T-helper 2 cell treated with Interferon-gamma antibody and Interleukin-4, amounts not matched to agents 100 ng/mL and 5 ng/mL, for 36 hours (primary cell): ENCODE data around the gene OASL. TPM values are rescaled to one million over a fixed set of nuclear protein-coding genes. Genes with fewer than 3 reads are reported as not detected.

Experiments
- intact Hi-C: fragments of 100-400 bp; cut with micrococcal nuclease; formaldehyde crosslinking; loops from one replicate; pipeline ENCODE4 v1.15.1; 2023
- total RNA-seq: library from RNA; stranded (reverse); gene quantifications from 2 replicates; pipeline ENCODE4 v1.2.3, GENCODE V29; 2022

Gene OASL
- total RNA-seq, 1 donor from 2014 or later = 10.5 TPM

- intact Hi-C loops = loop anchor here (1.0 to 5.0 kb wide), 3 partner anchors 23 to 196 kb away; partner anchors contain the start of genes OASL and P2RX4
Observed at GRCh38 chr12:121015825-121016766, 22.9 kb downstream of the OASL start, which contains the start of gene C12orf43. Gene C12orf43 (minus strand): TSS chr12:121016487. CDS start chr12:121016474, 13 bp downstream.

- intact Hi-C loops = no loop called here
Observed at GRCh38 chr12:121013715-121014114, 25.3 kb downstream of the OASL start.

- intact Hi-C loops = no loop called here
Observed at GRCh38 chr12:121011820-121012219, 27.2 kb downstream of the OASL start.

- intact Hi-C loops = no loop called here
Observed at GRCh38 chr12:121010860-121011259, 28.2 kb downstream of the OASL start.

GRCh38 chr12:121009741-121010140 is 29.3 kb downstream of the OASL start:
- intact Hi-C loops = no loop called here

- intact Hi-C loops = no loop called here
Observed at GRCh38 chr12:121008347-121009098, 30.5 kb downstream of the OASL start.

GRCh38 chr12:121005346-121005815 is 33.7 kb downstream of the OASL start:
- intact Hi-C loops = loop anchor here (1.0 kb wide), 3 partner anchors 55 to 105 kb away; no protein-coding TSS in a partner anchor

GRCh38 chr12:121004253-121004815 is 34.7 kb downstream of the OASL start:
- intact Hi-C loops = no loop called here

- intact Hi-C loops = no loop called here
Observed at GRCh38 chr12:121003650-121004049, 35.4 kb downstream of the OASL start.

- intact Hi-C loops = no loop called here
Observed at GRCh38 chr12:121001841-121002483, 37.1 kb downstream of the OASL start.

- intact Hi-C loops = no loop called here
Observed at GRCh38 chr12:121001060-121001459, 38.0 kb downstream of the OASL start.

- intact Hi-C loops = no loop called here
Observed at GRCh38 chr12:121000530-121000929, 38.5 kb downstream of the OASL start.

- intact Hi-C loops = no loop called here
Observed at GRCh38 chr12:120999191-121000120, 39.6 kb downstream of the OASL start.

GRCh38 chr12:120998435-120998834 is 40.6 kb downstream of the OASL start:
- intact Hi-C loops = no loop called here

GRCh38 chr12:120997448-120997847 is 41.6 kb downstream of the OASL start:
- intact Hi-C loops = no loop called here

GRCh38 chr12:120996133-120996746 is 42.8 kb downstream of the OASL start:
- intact Hi-C loops = no loop called here

GRCh38 chr12:120994589-120995337 is 44.3 kb downstream of the OASL start:
- intact Hi-C loops = no loop called here

GRCh38 chr12:120994059-120994458 is 45.0 kb downstream of the OASL start:
- intact Hi-C loops = no loop called here

GRCh38 chr12:120993496-120993895 is 45.5 kb downstream of the OASL start:
- intact Hi-C loops = no loop called here
